Uterus (tissue), 2 donors: ENCODE results near the gene C19orf25.

Source experiments
- CTCF ChIP-seq, 4 experiments: fragments of 200-600 bp in 2 of 4; fragments of 450-650 bp in 2 of 4; sonication (generic) in 2 of 4; IDR thresholded peaks; one replicate each; pipeline ENCODE4 v1.5.1; 2016 to 2019; ENCODE audit warnings: antibody characterized with exemption in 4 of 4, mild to moderate bottlenecking in 2 of 4, moderate library complexity in 1 of 4
- POLR2A ChIP-seq, 2 donors: fragments of 450-650 bp; IDR thresholded peaks; one replicate each; pipeline ENCODE4 v1.6.1; 2016; ENCODE audit warnings: antibody characterized with exemption in 2 of 2, mild to moderate bottlenecking in 1 of 2, moderate library complexity in 1 of 2

GRCh38 chr19:1474011-1474764, 4.8 kb downstream of the C19orf25 start:
- TF ChIP-seq CTCF (IDR thresholded peaks at IDR 0.05) (no peak), POLR2A (IDR thresholded peaks at IDR 0.05) (no peak)
